HepG2 (cell line): Measurements from ENCODE around the gene SDR39U1. TPM values are rescaled to one million over a fixed set of nuclear protein-coding genes. Genes with fewer than 3 reads are reported as not detected.

Experiments used
- ATF7 ChIP-seq, 2 experiments: fragments of 450-650 bp in 1 of 2; sonication (generic) in 1 of 2; formaldehyde crosslinking in 1 of 2; IDR thresholded peaks; 2 replicates each; pipeline versions ENCODE4 v1.4.0 to v1.6.1; 2016 to 2020; ENCODE audit warnings: antibody characterized with exemption in 1 of 2, mild to moderate bottlenecking in 1 of 2, missing genetic modification reagents in 1 of 2
- ELF3 ChIP-seq: IDR thresholded peaks from 2 replicates; pipeline ENCODE4 v1.6.1; 2016; ENCODE audit warnings: missing genetic modification reagents, missing compliant biosample characterization
- JUND ChIP-seq: sonication (generic); formaldehyde crosslinking; IDR thresholded peaks from 2 replicates; pipeline ENCODE4 v1.8.0; 2022; ENCODE audit warnings: mild to moderate bottlenecking, missing genetic modification reagents
- KLF6 ChIP-seq: IDR thresholded peaks from 2 replicates; pipeline ENCODE4 v1.8.0; 2016; ENCODE audit warnings: missing biosample characterization, missing genetic modification reagents
- MAZ ChIP-seq, 2 experiments: sonication (generic) in 1 of 2; formaldehyde crosslinking in 1 of 2; IDR thresholded peaks; 2 replicates each; pipeline versions ENCODE4 v1.5.0 to v1.6.1; 2012 to 2020; ENCODE audit warnings: low read depth in 2 of 2, mild to moderate bottlenecking in 2 of 2, borderline replicate concordance in 1 of 2, improper control_type of control experiment in 1 of 2, low read length in 1 of 2, missing genetic modification reagents in 1 of 2, moderate library complexity in 1 of 2
- RAD21 ChIP-seq: fragments of 450-650 bp; formaldehyde crosslinking; IDR thresholded peaks from 2 replicates; pipeline ENCODE4 v1.5.0; 2020; ENCODE audit warnings: mild to moderate bottlenecking
- SSRP1 ChIP-seq: IDR thresholded peaks from 2 replicates; pipeline ENCODE4 v1.6.1; 2016; ENCODE audit warnings: control low read depth
- ZNF343 ChIP-seq: sonication (generic); formaldehyde crosslinking; IDR thresholded peaks from 2 replicates; pipeline ENCODE4 v1.4.0; 2020; ENCODE audit warnings: mild to moderate bottlenecking, missing genetic modification reagents
- ZNF446 ChIP-seq: sonication (generic); formaldehyde crosslinking; IDR thresholded peaks from 2 replicates; pipeline ENCODE4 v1.5.0; 2020; ENCODE audit warnings: mild to moderate bottlenecking, missing genetic modification reagents
- ZNF567 ChIP-seq: sonication (generic); formaldehyde crosslinking; IDR thresholded peaks from 2 replicates; pipeline ENCODE4 v1.8.1; 2023; ENCODE audit warnings: mild to moderate bottlenecking, missing genetic modification reagents, borderline replicate concordance
- ZNF839 ChIP-seq: sonication (generic); formaldehyde crosslinking; IDR thresholded peaks from 2 replicates; pipeline ENCODE4 v1.4.0; 2020; ENCODE audit warnings: missing genetic modification reagents, mild to moderate bottlenecking, borderline replicate concordance
- polyA plus RNA-seq, 8 experiments: library from polyadenylated mRNA; depleted of rRNA in 3 of 8; stranded (reverse) in 7 of 8; unstranded in 1 of 8; fragments of >200 nt; fragmentation: Illumina TruSeq in 4 of 8; extraction: Trizol in 4 of 8; gene quantifications; 2 replicates each; pipeline versions ENCODE4 v1.2.1 to v1.2.3, GENCODE V29; 2011 to 2016; ENCODE audit warnings: low read depth in 4 of 8, missing spikeins in 1 of 8, mixed read lengths in 1 of 8; ENCODE audit not compliant: insufficient read depth in 1 of 8
- total RNA-seq, 5 experiments: library from RNA; depleted of rRNA; stranded (reverse); fragments of >200 nt; fragmentation: Illumina TruSeq; extraction: Trizol; gene quantifications; 2 replicates each; pipeline ENCODE4 v1.2.3, GENCODE V29; 2016; ENCODE audit warnings: low read depth in 1 of 5
- TF ChIP-seq, protein P1 (sequence below): sonication (generic); formaldehyde crosslinking; IDR thresholded peaks from 2 replicates; pipeline ENCODE4 v1.5.0; 2020; ENCODE audit warnings: missing genetic modification reagents, mild to moderate bottlenecking, borderline replicate concordance
- TF ChIP-seq, protein P2 (sequence below): sonication (generic); formaldehyde crosslinking; IDR thresholded peaks from 2 replicates; pipeline ENCODE4 v1.5.1; 2020; ENCODE audit warnings: missing genetic modification reagents, mild to moderate bottlenecking, borderline replicate concordance
- TF ChIP-seq, protein P3 (sequence below), 2 experiments: sonication (generic) in 1 of 2; formaldehyde crosslinking in 1 of 2; IDR thresholded peaks; 2 replicates each; pipeline versions ENCODE4 v1.6.1 to v1.9.0; 2014 to 2022; ENCODE audit warnings: antibody characterized with exemption in 1 of 2, borderline replicate concordance in 1 of 2, inconsistent platforms in 1 of 2, low read depth in 1 of 2, missing genetic modification reagents in 1 of 2

Gene SDR39U1
- total and polyA plus RNA-seq, 2 of the 13 experiments (the other 11 are each of a cell fraction or from before 2014, with no cell fraction given), result 34.4 to 129 TPM

GRCh38 chr14:24398653-24399446, 43.7 kb downstream of the SDR39U1 start, which contains the start of gene NYNRIN (continued):
- TF ChIP-seq JUND (CRISPR knock-in tag) (no peak), ZNF839 (CRISPR knock-in tag) (peak; percentile 95; the same call in 1 of the 2 replicates), KLF6 (CRISPR knock-in tag) (no peak), MAZ (IDR thresholded peaks at IDR 0.05; ENCODE audit: borderline replicate concordance, low read depth, low read length) (no peak), MAZ (CRISPR knock-in tag; IDR thresholded peaks at IDR 0.05; ENCODE audit: low read depth) (peak; percentile 39; the same call in 1 of the 2 replicates), SSRP1 (CRISPR knock-in tag) (no peak), ZNF446 (CRISPR knock-in tag) (0 out of 2 replicates have a peak, but pooled peaks have one; percentile 41), ATF7 (IDR thresholded peaks at IDR 0.05) (no peak), ATF7 (CRISPR knock-in tag; IDR thresholded peaks at IDR 0.05) (no peak), ZNF343 (CRISPR knock-in tag) (peak; percentile 52; the same call in 1 of the 2 replicates), ELF3 (no peak), RAD21 (no peak), ZNF567 (CRISPR knock-in tag) (0 out of 2 replicates have a peak, but pooled peaks have one; percentile 82)
- TF ChIP-seq, protein P1, sequence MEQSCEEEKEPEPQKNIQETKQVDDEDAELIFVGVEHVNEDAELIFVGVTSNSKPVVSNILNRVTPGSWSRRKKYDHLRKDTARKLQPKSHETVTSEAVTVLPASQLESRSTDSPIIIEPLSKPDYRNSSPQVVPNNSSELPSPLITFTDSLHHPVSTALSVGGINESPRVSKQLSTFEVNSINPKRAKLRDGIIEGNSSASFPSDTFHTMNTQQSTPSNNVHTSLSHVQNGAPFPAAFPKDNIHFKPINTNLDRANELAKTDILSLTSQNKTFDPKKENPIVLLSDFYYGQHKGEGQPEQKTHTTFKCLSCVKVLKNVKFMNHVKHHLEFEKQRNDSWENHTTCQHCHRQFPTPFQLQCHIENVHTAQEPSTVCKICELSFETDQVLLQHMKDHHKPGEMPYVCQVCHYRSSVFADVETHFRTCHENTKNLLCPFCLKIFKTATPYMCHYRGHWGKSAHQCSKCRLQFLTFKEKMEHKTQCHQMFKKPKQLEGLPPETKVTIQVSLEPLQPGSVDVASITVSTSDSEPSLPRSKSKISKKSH (CRISPR knock-in tag), result peak; percentile 49; the same call in 1 of the 2 replicates
- TF ChIP-seq, protein P2, sequence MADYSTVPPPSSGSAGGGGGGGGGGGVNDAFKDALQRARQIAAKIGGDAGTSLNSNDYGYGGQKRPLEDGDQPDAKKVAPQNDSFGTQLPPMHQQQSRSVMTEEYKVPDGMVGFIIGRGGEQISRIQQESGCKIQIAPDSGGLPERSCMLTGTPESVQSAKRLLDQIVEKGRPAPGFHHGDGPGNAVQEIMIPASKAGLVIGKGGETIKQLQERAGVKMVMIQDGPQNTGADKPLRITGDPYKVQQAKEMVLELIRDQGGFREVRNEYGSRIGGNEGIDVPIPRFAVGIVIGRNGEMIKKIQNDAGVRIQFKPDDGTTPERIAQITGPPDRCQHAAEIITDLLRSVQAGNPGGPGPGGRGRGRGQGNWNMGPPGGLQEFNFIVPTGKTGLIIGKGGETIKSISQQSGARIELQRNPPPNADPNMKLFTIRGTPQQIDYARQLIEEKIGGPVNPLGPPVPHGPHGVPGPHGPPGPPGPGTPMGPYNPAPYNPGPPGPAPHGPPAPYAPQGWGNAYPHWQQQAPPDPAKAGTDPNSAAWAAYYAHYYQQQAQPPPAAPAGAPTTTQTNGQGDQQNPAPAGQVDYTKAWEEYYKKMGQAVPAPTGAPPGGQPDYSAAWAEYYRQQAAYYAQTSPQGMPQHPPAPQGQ (CRISPR knock-in tag), result no peak
- TF ChIP-seq, protein P3, sequence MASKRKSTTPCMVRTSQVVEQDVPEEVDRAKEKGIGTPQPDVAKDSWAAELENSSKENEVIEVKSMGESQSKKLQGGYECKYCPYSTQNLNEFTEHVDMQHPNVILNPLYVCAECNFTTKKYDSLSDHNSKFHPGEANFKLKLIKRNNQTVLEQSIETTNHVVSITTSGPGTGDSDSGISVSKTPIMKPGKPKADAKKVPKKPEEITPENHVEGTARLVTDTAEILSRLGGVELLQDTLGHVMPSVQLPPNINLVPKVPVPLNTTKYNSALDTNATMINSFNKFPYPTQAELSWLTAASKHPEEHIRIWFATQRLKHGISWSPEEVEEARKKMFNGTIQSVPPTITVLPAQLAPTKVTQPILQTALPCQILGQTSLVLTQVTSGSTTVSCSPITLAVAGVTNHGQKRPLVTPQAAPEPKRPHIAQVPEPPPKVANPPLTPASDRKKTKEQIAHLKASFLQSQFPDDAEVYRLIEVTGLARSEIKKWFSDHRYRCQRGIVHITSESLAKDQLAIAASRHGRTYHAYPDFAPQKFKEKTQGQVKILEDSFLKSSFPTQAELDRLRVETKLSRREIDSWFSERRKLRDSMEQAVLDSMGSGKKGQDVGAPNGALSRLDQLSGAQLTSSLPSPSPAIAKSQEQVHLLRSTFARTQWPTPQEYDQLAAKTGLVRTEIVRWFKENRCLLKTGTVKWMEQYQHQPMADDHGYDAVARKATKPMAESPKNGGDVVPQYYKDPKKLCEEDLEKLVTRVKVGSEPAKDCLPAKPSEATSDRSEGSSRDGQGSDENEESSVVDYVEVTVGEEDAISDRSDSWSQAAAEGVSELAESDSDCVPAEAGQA (IDR thresholded peaks at IDR 0.05; ENCODE audit: low read depth), result no peak
- TF ChIP-seq, protein P3 (CRISPR knock-in tag; IDR thresholded peaks at IDR 0.05; ENCODE audit: borderline replicate concordance), result no peak
